ENCODE data around the gene PSPN.

Gene PSPN

DNA sequence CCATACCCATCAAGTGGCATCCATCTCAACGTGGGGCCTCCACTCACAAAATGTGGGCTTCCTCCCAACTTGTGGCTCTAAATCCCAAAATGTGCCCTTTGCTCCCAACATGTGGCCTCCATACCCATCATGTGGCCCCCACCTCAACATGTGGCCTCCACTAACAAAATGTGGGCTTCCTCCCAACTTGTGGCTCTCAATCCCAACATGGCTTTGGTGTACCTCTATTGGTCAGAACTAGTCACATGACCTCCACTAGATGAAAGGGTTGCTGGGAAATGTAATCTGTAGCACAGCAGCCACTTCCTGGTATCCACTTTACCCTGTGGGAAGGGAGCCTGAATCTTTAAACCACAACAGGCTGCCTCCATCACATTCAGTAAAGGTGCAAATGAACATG lies 32.3 kb downstream of the PSPN start:
- Histone ChIP-seq H3K56ac (ENCODE audit: low read length) (no peak overlapping the region), H3K4ac (ENCODE audit: low read depth, low read length) (no peak overlapping the region), H3K27me3 (ENCODE audit: insufficient read depth, low read length, poor library complexity) (no peaks in the 10 kb centered on the region), H3K4me1 (ENCODE audit: control insufficient read depth, low read depth, low read length) (no peaks in the 10 kb centered on the region), H3K4me3 (ENCODE audit: low read length) (no peak overlapping the region), H2BK15ac (replicated peaks; ENCODE audit: low read depth) (no peak overlapping the region), H3K79me1 (ENCODE audit: low read length) (no peaks in the 10 kb centered on the region), H2BK5ac (ENCODE audit: low read length) (no peak overlapping the region), H3K9ac (ENCODE audit: low read length) (no peak overlapping the region), H3K79me2 (ENCODE audit: control insufficient read depth, insufficient read depth, low read length) (no peaks in the 10 kb centered on the region), H3K4me2 (ENCODE audit: low read length) (no peak overlapping the region), H4K8ac (ENCODE audit: low read depth, low read length) (no peak overlapping the region), H3K27ac (ENCODE audit: low read depth, low read length) (no peak overlapping the region), H4K5ac (ENCODE audit: low read length) (no peak overlapping the region), H3K36me3 (ENCODE audit: control insufficient read depth, insufficient read depth, low read length) (no peaks in the 10 kb centered on the region), H2BK120ac (ENCODE audit: low read depth, low read length) (no peak overlapping the region), H3K23ac (ENCODE audit: low read length) (no peak overlapping the region), H3K18ac (ENCODE audit: low read length) (no peak overlapping the region), H2AK5ac (ENCODE audit: low read length) (no peak overlapping the region)
- no peak for DNase-seq
- no CpG with 5 or more reads among the region's 1 CpG for WGBS (ENCODE audit: extremely low coverage, insufficient coverage, low lambda C conversion rate)

DNA sequence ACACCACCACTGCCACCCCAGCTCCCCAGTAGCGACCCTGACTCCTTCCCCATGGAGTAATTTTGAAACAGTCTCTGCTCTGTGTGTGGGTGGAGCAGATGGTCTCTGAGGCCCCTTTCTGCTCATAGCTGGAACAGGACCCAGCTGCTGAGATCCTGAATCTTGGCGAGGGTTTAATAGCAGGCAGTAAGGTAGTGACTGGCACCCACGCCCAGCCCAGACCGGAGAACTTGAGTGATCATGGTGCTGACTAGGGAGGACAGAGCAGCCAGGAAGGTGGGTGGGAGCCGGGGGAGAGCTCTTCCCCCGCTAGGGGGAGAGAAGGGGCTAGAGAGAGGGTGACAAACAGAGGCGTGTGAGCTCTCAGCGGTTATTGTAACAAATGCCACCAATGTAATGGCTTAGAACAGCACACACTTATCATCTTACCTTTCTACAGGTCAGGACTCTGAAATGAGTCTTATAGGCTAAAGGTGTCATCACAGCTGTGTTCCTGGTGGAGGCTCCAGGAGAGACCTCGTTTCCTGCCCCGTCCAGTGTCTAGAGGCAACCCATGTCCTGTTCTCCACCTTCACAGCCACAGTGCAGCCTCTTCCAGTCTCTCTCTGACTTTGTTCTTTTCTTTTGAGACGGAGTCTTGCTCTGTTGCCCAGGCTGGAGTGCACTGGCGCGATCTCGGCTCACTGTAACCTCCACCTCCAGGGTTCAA lies 35.1 kb downstream of the PSPN start:
- Histone ChIP-seq H2BK5ac (ENCODE audit: low read length) (no peak overlapping the region), H3K79me1 (ENCODE audit: low read length) (no peaks in the 10 kb centered on the region), H3K4me1 (ENCODE audit: control insufficient read depth, low read depth, low read length) (no peaks in the 10 kb centered on the region), H3K4ac (ENCODE audit: low read depth, low read length) (no peak overlapping the region), H3K9ac (ENCODE audit: low read length) (no peak overlapping the region), H4K5ac (ENCODE audit: low read length) (no peak overlapping the region), H2BK15ac (replicated peaks; ENCODE audit: low read depth) (no peak overlapping the region), H3K27ac (ENCODE audit: low read depth, low read length) (no peak overlapping the region), H2AK5ac (ENCODE audit: low read length) (no peak overlapping the region), H2BK120ac (ENCODE audit: low read depth, low read length) (no peak overlapping the region), H3K79me2 (ENCODE audit: control insufficient read depth, insufficient read depth, low read length) (no peaks in the 10 kb centered on the region), H3K18ac (ENCODE audit: low read length) (no peak overlapping the region), H3K4me3 (ENCODE audit: low read length) (no peak overlapping the region), H3K36me3 (ENCODE audit: control insufficient read depth, insufficient read depth, low read length) (no peaks in the 10 kb centered on the region), H3K56ac (ENCODE audit: low read length) (no peak overlapping the region), H3K27me3 (ENCODE audit: insufficient read depth, low read length, poor library complexity) (no peaks in the 10 kb centered on the region), H4K8ac (ENCODE audit: low read depth, low read length) (no peak overlapping the region), H3K23ac (ENCODE audit: low read length) (no peak overlapping the region), H3K4me2 (ENCODE audit: low read length) (no peak overlapping the region)
- DNase-seq: no peak
- no CpG with 5 or more reads among the region's 14 CpGs for WGBS (ENCODE audit: extremely low coverage, insufficient coverage, low lambda C conversion rate)

DNA sequence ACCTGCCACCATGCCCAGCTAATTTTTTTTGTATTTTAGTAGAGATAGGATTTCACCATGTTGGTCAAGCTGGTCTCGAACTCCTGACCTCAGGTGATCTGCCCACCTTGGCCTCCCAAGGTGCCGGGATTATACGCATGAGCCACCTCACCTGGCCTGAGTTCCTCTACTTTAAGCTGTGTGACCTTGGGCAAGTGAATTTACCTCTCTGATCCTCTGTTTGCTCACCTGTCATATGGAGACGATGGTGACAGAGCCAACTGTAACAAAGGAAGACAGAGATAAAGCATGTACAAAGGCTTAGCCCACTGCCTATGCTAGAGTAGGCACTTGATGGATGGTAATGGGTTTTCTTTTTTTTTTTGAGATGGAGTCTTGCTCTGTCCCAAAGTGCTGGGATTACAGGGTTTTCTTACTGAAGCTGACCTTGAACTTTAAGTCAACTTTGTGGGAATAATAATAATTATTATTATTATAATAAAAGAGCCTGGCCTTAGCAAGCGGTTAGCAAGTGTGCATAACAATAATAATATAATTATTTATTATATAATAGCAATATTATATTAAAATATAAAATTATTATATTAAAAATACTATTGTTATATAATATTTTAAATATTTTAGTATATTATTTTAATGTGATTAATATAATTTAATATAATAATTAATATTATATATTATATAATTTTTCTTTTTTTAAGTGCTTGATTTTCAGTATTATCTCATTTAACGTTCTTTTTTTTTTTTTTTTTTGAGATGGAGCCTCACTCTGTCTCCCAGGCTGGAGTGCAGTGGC lies 41.0 kb downstream of the PSPN start:
- Histone ChIP-seq H4K8ac (ENCODE audit: low read depth, low read length) (no peak overlapping the region), H3K4me1 (ENCODE audit: control insufficient read depth, low read depth, low read length) (no peaks in the 10 kb centered on the region), H3K18ac (ENCODE audit: low read length) (no peak overlapping the region), H3K27me3 (ENCODE audit: insufficient read depth, low read length, poor library complexity) (no peaks in the 10 kb centered on the region), H2AK5ac (ENCODE audit: low read length) (no peak overlapping the region), H3K79me1 (ENCODE audit: low read length) (no peaks in the 10 kb centered on the region), H2BK5ac (ENCODE audit: low read length) (no peak overlapping the region), H3K27ac (ENCODE audit: low read depth, low read length) (no peak overlapping the region), H3K9ac (ENCODE audit: low read length) (no peak overlapping the region), H3K79me2 (ENCODE audit: control insufficient read depth, insufficient read depth, low read length) (no peaks in the 10 kb centered on the region), H3K4me3 (ENCODE audit: low read length) (no peak overlapping the region), H2BK15ac (replicated peaks; ENCODE audit: low read depth) (no peak overlapping the region), H3K56ac (ENCODE audit: low read length) (no peak overlapping the region), H3K4me2 (ENCODE audit: low read length) (no peak overlapping the region), H3K23ac (ENCODE audit: low read length) (no peak overlapping the region), H3K36me3 (ENCODE audit: control insufficient read depth, insufficient read depth, low read length) (no peaks in the 10 kb centered on the region), H3K4ac (ENCODE audit: low read depth, low read length) (no peak overlapping the region), H4K5ac (ENCODE audit: low read length) (no peak overlapping the region), H2BK120ac (ENCODE audit: low read depth, low read length) (no peak overlapping the region)
- WGBS (ENCODE audit: extremely low coverage, insufficient coverage, low lambda C conversion rate): no CpG with 5 or more reads among the region's 6 CpGs
- no peak for DNase-seq

DNA sequence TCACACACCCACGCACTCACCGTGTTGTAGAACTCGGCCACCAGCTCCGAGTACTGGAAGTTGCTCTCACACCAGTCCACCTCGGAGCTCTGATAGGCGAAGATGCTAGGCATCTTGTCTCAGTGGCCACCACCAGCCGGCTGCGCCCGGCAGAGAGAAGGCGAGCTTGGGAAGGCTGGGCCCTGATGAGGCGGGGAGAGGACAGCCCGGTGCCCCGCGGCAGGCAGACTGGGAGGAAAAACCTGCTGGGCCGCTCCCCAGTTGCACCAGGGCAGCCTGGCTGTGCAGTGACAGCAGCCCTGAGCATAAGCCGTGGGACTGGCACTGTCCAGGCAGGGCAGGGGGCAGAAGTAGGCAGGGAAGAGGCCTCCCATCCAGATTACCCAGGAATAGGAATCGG lies 42.3 kb downstream of the PSPN start, which contains the start of gene ACER1:
ACER1 (minus strand) TSS at position 174 of the 400 bp plus-strand sequence; CDS start at position 113, 61 bp downstream.
- Histone ChIP-seq H2AK5ac (ENCODE audit: low read length) (no peak within 1 kb of the TSS), H4K5ac (ENCODE audit: low read length) (no peak within 1 kb of the TSS), H3K4me1 (ENCODE audit: control insufficient read depth, low read depth, low read length) (no peaks in the 10 kb centered on the region), H2BK5ac (ENCODE audit: low read length) (no peak within 1 kb of the TSS), H2BK120ac (ENCODE audit: low read depth, low read length) (no peak within 1 kb of the TSS), H3K27ac (ENCODE audit: low read depth, low read length) (no peak within 1 kb of the TSS), H3K23ac (ENCODE audit: low read length) (no peak within 1 kb of the TSS), H3K4me2 (ENCODE audit: low read length) (no peak within 1 kb of the TSS), H4K8ac (ENCODE audit: low read depth, low read length) (no peak within 1 kb of the TSS), H3K9ac (ENCODE audit: low read length) (no peak within 1 kb of the TSS), H2BK15ac (replicated peaks; ENCODE audit: low read depth) (no peak within 1 kb of the TSS), H3K79me1 (ENCODE audit: low read length) (no peaks in the 10 kb centered on the region), H3K27me3 (ENCODE audit: insufficient read depth, low read length, poor library complexity) (no peaks in the 10 kb centered on the region), H3K36me3 (ENCODE audit: control insufficient read depth, insufficient read depth, low read length) (no peaks in the 10 kb centered on the region), H3K18ac (ENCODE audit: low read length) (no peak within 1 kb of the TSS), H3K79me2 (ENCODE audit: control insufficient read depth, insufficient read depth, low read length) (no peaks in the 10 kb centered on the region), H3K4ac (ENCODE audit: low read depth, low read length) (no peak within 1 kb of the TSS), H3K56ac (ENCODE audit: low read length) (no peak within 1 kb of the TSS), H3K4me3 (ENCODE audit: low read length) (no peak within 1 kb of the TSS)
- WGBS (ENCODE audit: extremely low coverage, insufficient coverage, low lambda C conversion rate): no CpG with 5 or more reads among the region's 17 CpGs
- no peak for DNase-seq

DNA sequence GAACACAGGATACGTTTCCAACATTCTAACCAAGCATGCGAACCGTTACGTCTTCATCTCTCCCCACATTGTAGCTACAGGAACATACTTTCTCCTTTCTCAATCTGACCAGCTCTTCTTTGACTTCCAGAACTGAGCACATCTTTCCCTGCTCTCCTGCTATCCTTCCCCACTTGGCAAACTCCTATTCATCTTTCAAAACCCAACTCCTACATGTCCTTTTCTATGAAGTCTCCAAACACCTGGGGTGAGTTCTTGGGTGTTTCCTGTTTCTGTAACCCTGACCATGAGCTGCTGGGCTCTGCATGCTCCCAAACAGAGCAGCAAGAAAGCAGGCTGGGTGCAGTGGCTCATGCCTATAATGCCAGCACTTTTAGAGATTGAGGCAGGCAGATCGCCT lies 48.9 kb downstream of the PSPN start:
- H4K5ac ChIP-seq (ENCODE audit: low read length): no peak overlapping the region
- no peak overlapping the region for H2AK5ac ChIP-seq (ENCODE audit: low read length)
- WGBS (ENCODE audit: extremely low coverage, insufficient coverage, low lambda C conversion rate): no CpG with 5 or more reads among the region's 5 CpGs
- no peak overlapping the region for H3K4ac ChIP-seq (ENCODE audit: low read depth, low read length)
- no peak overlapping the region for H3K23ac ChIP-seq (ENCODE audit: low read length)
- H3K27ac ChIP-seq (ENCODE audit: low read depth, low read length): no peak overlapping the region
- H3K36me3 ChIP-seq (ENCODE audit: control insufficient read depth, insufficient read depth, low read length): no peaks in the 10 kb centered on the region
- no peaks in the 10 kb centered on the region for H3K79me1 ChIP-seq (ENCODE audit: low read length)
- DNase-seq: no peak
- no peak overlapping the region for H4K8ac ChIP-seq (ENCODE audit: low read depth, low read length)
- H2BK15ac ChIP-seq (replicated peaks; ENCODE audit: low read depth): no peak overlapping the region
- H3K4me3 ChIP-seq (ENCODE audit: low read length): no peak overlapping the region
- H3K56ac ChIP-seq (ENCODE audit: low read length): no peak overlapping the region
- no peaks in the 10 kb centered on the region for H3K27me3 ChIP-seq (ENCODE audit: insufficient read depth, low read length, poor library complexity)
- no peak overlapping the region for H3K18ac ChIP-seq (ENCODE audit: low read length)
- H3K4me1 ChIP-seq (ENCODE audit: control insufficient read depth, low read depth, low read length): no peaks in the 10 kb centered on the region
- H2BK5ac ChIP-seq (ENCODE audit: low read length): no peak overlapping the region
- H2BK120ac ChIP-seq (ENCODE audit: low read depth, low read length): no peak overlapping the region
- H3K4me2 ChIP-seq (ENCODE audit: low read length): no peak overlapping the region
- H3K79me2 ChIP-seq (ENCODE audit: control insufficient read depth, insufficient read depth, low read length): no peaks in the 10 kb centered on the region
- H3K9ac ChIP-seq (ENCODE audit: low read length): no peak overlapping the region
